Breast epithelium (tissue), 3 donors: ENCODE measurements around the gene OPCML.

Experiments used
- POLR2A ChIP-seq: fragments of 450-650 bp; IDR thresholded peaks from one replicate; pipeline ENCODE4 v1.6.1; 2016; ENCODE audit warnings: antibody characterized with exemption, mild to moderate bottlenecking, moderate library complexity
- TF ChIP-seq, protein P1 (sequence below), 3 donors: fragments of 450-650 bp; IDR thresholded peaks; one replicate each; pipeline ENCODE4 v1.5.1; 2016 to 2017; ENCODE audit warnings: antibody characterized with exemption in 3 of 3, mild to moderate bottlenecking in 3 of 3, moderate library complexity in 3 of 3

DNA sequence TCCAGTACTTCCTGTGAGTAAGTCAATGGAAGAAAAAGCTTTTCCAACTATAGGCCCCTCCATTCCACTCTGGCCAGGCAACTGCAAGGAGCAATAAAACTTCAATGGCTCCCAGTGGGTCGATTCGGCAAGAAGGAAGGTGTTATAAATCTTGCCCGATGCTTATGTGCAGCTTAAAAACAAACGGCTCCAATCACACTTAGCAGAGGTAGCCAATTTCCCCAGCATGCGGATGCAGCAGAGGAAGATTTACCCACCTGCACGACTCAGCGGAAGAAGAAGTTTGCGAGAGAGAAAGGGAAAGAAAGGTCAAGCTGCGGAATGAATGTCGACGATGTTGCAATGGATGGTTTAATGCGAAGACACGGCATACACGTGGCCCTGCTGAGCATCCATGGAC is 141.5 kb downstream of the OPCML start:
- TF ChIP-seq POLR2A = no peak
- TF ChIP-seq, protein P1, sequence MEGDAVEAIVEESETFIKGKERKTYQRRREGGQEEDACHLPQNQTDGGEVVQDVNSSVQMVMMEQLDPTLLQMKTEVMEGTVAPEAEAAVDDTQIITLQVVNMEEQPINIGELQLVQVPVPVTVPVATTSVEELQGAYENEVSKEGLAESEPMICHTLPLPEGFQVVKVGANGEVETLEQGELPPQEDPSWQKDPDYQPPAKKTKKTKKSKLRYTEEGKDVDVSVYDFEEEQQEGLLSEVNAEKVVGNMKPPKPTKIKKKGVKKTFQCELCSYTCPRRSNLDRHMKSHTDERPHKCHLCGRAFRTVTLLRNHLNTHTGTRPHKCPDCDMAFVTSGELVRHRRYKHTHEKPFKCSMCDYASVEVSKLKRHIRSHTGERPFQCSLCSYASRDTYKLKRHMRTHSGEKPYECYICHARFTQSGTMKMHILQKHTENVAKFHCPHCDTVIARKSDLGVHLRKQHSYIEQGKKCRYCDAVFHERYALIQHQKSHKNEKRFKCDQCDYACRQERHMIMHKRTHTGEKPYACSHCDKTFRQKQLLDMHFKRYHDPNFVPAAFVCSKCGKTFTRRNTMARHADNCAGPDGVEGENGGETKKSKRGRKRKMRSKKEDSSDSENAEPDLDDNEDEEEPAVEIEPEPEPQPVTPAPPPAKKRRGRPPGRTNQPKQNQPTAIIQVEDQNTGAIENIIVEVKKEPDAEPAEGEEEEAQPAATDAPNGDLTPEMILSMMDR (IDR thresholded peaks at IDR 0.05) = no peak
